ENCODE data around the gene GPT2.
A peak's percentile ranks its signal among the peaks of the same experiment; 100 is the strongest.

The GPT2 gene

DNA sequence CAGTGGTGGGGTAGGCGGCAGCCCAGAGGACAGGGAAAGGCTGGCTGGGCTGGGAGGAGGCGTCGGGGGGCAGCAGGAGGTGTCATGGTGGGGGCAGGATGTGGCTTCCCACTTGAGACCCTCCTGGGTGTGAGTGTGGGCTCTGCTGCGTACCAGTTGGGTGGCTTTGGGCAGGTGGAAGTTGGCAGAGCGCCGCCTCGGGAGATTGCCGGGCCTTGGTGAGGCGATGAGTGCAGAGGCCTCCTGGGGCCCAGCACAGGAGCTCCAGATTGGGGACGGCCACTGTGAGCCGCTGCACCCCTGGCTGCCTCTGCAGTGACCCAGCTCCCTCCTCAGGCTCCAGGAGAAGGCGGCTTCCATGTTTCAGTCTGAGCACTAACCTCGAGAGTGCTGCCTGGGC lies 13.8 kb downstream of the GPT2 start:
- no peak for DNase-seq (ENCODE audit: low read depth in 2 of 2)

DNA sequence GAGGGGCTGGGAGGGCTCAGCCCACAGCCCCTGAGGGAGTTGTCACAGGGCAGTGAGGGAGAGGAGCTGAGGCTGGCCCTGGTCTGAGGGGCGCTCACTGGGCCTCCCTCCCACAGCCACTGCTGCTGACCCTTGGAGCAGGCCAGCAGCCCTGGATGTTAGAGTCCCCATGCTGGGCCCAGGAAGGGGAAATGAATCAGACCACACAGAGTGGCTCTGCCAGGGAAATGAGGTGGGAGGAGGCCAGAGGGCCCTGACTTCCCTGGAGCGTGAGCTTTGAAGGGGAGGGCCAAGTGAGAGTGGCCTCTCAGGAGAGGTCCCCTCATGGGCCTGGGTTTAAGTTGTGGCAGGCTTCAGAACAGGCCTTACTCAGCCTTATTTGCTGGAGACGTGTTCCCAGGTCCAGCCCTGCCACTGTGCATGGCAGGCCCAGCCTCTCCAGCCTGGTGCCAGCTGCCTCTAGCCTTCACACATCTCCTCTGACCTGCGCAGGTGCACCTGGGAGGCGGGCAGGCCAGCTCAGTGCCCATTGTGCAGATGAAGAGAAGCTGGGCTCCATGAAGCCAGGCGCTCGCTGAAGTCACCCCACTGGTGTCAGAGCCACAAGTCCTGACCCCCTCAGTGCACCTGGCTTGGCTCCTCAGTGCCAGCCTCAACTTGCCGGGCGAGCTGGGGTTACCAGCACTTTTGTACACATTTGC lies 15.4 kb downstream of the GPT2 start:
- no peak for DNase-seq (ENCODE audit: low read depth in 2 of 2)

DNA sequence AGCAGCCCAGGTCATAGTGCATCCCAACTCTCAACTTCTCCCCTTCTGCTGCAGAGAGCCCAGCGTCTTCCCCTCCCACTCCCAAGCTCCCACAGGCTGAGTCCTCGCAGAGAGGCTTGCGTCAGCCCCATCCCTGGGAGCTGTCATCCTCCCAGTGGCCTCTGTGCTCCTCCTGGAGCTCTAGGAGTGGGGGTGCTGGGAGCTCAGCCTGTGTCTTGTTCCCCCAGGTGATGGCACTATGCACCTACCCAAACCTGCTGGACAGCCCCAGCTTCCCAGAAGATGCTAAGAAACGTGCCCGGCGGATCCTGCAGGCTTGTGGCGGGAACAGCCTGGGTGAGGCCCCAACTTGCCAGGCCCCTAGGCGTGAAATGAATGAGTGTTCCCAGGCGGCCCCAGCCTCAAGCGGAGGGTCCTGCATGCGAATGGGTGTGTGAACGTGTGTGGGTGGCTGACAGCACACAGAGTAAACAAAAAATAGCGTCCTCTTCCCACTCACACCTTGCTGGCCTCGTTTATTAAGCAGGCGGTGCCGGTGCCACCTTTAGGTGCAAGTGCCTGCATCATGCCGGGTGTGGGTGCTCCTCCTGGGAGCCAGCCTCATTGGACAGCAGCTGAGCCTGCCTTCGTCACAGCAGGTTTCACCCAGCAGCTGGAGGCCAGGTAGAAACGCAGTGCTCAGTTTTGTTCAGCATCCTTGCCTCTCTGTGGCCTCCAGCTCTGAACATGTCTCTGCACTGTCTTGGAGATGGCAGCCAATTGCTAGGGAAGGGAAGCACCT lies 16.5 kb downstream of the GPT2 start:
- DNase-seq (ENCODE audit: low read depth in 2 of 2): no peak

DNA sequence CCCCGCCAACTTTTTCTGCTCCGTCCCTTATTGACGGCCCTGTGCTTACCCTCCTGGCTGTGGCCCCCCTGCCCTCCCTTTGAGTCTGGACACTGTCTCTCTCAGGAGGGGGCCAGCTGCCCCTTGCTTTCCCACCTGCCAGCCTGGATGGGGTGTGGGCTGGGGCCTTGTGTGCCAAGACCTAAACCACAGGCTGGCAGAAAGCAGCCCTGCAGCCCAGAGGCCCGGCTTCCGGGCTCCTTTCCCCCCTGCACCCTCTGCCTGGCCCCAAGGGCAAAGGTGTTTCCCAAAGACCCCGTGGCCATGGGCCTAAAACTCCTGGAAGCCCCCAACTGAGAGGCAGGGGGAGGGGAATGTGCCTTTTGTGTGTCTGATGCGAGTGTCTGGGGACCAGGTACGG lies 17.5 kb downstream of the GPT2 start:
- DNase-seq (ENCODE audit: low read depth in 2 of 2): no peak

DNA sequence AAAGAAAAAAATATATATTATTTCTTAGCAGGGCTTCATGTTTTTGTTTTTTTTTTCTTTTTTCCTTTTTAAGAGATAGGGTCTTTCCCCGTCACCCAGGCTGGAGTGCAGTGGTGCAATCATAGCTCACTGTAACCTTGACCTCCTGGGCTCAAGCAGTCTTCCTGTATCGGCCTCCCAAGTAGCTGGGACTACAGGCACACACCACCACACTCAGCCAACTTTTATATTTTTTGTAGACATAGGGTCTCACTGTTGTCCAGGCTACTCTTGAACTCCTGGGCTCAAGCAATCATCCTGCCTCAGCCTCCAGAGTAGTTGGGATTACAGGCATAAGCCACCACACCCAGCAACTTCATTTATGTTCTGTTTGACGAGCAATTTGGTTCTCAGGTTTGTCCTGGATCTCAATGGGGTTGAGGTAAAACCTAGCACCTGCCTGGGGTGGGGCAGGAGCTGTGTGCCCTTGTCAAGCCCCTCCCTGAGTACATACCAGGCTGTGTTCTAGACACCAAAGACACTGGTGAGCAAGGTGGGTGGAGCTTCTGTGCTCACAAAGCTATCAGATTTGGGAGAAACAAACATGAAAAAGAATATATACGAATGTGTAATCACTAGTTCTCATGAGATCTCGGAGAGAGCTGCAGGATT lies 19.2 kb downstream of the GPT2 start:
- DNase-seq (ENCODE audit: low read depth in 2 of 2): no peak

DNA sequence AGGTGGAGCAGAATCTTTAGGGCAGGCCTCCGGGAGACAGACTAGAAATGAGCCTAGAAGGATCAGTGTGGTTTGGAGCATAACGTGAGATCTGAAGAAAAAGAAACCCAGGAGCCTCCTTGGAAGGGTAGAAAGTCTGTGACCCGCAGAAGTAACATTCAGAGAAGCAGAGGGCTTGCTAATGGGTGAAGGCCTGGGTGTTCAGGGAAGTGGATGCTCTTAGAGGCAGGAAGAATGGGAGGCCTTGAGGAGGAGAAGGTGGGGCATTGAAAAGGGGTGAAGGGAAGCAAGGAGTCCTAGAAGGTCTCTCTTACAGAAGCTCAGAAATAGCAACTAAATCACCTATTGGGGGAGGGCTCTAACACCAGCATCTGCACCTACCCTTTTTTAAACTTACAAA lies 20.3 kb downstream of the GPT2 start:
- no peak for DNase-seq (ENCODE audit: low read depth in 2 of 2)

DNA sequence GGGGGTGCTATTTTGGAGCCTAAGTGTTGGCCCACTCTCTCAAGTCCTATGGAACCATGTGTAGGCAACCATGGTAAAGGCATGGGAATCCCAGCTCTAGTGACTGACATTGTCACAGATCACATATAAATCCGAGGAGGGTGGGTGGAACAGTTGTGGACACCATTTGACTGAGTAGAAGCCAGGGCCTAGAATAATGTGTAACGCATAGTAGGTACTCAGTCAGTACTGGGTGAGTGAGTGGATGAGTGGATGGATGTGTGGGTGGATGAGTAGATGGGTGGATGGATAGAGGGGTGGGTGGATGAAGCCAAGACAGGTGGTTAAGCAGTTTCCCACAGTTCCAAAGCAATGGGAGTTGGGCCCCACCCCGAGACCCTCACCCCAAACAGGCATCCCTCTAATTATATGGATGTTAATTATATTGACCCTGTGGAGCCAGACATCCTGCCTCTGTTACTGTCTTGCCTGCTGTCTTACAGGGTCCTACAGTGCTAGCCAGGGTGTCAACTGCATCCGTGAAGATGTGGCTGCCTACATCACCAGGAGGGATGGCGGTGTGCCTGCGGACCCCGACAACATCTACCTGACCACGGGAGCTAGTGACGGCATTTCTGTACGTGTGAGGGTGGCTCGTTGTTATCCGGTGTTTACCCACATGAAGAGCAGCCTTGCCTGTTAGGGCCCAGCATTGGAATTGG lies 22.3 kb downstream of the GPT2 start:
- DNase-seq (ENCODE audit: low read depth in 2 of 2): no peak

DNA sequence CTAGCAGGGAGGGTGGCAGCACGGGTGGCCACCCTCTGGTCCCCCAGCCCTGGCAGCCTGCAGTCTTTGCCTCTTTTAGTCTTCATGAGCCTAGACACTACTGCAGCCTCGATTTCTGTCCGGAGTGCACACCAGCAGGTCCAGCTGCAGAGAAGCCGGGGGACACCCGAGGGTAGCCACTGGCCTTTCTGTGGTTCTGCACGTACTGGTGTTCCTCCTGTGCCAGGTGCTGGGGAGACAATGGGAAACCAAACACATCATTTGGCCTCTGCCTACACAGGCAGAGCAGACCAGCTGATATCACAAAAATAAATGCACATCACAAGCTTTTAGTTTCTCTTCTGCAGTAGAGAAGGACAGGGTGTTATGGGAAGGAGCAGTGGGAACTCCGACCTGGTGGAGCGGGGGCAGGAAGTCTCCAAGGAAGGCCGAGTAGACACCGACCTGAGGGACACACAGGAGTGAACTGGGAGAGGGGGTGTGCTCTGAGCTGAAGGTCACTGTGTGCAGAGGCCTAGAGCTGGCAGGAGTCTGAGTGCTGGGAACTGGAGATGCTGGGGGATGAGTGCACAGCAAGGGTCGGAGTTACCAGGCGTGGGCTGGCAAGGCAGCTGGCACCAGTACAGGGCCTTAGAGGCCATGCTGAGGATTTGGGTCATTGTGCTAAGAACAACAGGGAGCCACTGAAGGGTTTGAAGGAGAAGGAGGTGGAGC lies 23.1 kb downstream of the GPT2 start:
- DNase-seq (ENCODE audit: low read depth in 2 of 2): no peak

DNA sequence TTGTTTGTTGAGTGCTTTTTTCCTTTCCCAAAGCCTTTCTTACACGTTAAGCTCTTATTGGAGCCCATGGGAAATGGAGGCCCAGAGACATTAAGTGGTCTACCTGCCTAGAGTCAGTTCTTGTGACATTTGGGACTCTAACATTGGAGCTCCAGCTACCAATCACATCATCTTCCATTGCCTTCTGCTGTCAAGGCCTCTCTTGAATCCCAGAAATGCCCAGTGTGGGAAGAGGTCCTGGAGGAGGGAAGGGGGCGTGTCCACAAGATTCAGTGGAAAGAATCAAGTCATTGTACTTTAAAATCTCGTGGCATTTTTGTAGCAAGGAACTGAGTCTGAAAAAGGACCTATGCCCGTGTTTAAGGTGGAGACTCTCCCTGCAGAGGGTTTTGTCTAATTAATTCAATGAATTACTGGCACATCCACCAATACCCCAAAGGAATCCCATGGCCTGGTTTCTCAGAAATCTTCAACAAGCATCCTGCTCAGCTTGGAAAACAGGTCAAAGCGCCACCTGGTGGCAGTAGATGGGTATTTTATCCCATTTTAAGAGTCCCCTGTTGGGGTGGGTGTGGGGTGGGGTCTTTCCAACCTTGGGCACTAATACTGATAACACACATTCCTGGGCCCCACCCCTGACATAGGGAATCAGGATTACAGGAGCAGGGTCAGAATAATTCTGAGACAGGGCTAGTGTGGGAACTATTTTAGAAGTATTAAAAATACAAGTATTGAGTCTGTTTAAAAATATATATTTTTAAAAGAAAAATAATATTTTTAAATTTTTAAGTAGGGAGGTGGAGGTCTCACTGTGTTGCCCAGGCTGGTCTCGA lies 24.6 kb downstream of the GPT2 start:
- peak; percentile 46 to 55 for DNase-seq (ENCODE audit: low read depth in 2 of 2)

DNA sequence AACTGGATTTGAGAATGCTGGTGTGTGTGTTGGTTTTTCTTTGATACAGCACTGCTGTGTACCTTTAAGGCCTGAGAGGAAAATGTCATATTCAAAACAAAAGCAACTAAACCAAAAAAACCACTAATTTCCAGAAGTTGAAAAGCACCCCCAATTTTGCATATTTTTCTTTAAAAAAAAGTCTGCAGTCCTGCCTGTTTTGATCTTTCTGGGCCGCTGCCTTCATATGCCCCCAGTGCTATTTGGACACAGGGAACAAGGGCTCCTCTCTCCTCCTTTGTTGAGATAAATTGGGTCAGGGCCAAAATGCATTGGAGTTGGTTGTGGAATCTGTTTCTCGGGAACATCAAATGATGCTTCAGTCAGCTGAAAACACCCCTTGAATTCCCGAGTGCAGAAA lies 26.9 kb downstream of the GPT2 start:
- no peak for DNase-seq (ENCODE audit: low read depth in 2 of 2)

DNA sequence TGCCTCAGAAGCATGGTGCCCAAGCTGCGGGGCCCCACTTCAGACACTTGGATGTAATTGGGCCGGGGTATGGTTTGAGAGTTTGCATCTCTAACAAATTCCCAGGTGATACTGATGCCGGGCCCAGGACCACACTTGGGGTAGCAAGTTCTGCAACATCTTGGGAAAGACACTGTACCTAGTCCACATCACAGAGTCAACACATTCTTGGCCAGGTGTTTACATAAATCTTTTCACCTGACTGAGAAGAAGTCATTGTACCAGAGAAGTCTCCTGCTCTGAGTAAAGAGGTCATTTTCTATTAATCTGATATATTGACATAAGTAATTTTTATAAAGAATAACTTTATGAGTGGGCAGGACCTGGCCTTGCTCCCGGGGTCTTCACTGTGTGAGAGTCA lies 27.5 kb downstream of the GPT2 start:
- no peak for DNase-seq (ENCODE audit: low read depth in 2 of 2)

DNA sequence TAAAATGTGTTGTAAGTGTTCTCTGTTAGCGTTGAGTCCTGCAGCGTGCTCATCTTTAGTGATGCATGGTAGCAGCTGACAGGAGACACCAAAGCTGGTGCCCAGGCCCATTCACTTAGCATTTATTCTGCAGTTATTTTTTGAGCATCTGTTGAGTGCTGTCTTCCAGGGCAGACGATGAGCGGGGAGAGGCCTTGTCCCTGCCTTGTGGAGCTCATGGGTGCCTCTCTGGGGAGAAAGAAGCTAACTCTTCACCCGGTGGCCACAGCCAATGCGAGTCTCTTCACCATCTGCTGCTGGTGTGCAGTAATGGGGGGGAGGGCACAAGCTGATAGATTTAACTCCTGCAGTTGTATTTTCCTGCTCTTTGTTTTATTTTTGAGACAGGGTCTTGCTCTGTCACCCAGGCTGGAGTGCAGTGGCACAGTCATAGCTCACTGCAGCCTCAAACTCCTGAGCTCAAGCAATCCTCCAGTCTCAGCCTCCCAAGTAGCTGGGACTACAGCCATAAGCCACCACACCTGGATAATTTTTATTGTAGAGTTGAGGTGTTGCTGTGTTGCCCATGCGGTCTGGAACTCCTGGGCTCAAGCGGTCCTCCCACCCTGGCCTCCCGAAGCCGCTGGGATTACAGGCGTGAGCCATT lies 30.5 kb downstream of the GPT2 start:
- no peak for DNase-seq (ENCODE audit: low read depth in 2 of 2)

DNA sequence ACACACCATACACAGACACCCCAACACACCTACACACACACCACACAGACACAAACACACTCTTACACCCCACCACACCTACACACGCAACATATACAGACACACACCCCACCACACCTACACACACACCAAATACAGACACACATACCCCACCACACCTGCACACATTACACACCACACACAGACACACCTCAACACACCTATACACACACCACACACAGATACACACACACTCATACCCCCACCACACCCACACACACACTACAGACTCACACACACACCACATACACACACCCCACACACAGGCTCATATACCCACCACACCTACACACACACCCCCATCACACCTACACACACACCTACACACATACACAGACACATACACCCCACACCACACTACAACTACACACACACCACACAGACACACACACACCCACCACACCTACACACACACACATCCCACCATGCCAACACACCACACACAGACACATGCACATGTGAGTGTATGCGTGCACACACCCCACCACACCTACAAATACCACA lies 31.4 kb downstream of the GPT2 start:
- no peak for DNase-seq (ENCODE audit: low read depth in 2 of 2)

DNA sequence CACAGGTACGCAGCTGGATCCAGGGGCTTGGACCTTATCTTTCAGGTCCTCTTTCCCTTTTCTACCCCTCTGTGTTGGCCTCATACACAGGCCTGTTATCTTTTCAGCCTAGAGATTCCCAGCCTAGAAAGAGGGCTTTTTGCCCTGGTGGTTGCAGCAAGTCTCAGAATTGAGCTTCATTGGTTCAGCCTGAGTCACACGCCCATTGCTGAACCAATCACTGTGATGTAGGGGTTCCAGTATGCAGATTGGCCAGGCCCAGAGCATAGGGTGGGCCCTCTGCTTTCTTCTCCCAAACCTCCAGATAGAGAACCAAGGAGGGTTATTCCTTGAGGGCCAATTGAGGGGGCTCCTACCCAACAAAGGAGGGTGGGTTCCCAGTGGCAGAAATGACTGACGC lies 32.8 kb downstream of the GPT2 start:
- DNase-seq (ENCODE audit: low read depth in 2 of 2): no peak

DNA sequence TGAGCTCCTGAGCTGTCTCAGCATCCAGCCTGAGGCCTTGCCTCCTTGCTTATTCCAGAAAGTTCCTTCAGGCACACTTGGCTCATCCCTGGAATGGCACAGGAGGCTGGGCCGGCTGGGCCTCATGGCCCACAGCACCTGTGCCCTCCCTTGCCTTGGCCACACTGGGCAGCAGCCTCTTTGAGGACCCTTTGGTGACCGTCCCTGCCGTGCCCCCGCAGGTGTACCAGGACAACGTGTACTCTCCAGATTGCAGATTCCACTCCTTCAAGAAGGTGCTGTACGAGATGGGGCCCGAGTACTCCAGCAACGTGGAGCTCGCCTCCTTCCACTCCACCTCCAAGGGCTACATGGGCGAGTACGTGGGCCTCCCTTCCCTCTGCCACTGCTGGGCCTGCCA lies 34.2 kb downstream of the GPT2 start:
- DNase-seq (ENCODE audit: low read depth in 2 of 2): no peak

DNA sequence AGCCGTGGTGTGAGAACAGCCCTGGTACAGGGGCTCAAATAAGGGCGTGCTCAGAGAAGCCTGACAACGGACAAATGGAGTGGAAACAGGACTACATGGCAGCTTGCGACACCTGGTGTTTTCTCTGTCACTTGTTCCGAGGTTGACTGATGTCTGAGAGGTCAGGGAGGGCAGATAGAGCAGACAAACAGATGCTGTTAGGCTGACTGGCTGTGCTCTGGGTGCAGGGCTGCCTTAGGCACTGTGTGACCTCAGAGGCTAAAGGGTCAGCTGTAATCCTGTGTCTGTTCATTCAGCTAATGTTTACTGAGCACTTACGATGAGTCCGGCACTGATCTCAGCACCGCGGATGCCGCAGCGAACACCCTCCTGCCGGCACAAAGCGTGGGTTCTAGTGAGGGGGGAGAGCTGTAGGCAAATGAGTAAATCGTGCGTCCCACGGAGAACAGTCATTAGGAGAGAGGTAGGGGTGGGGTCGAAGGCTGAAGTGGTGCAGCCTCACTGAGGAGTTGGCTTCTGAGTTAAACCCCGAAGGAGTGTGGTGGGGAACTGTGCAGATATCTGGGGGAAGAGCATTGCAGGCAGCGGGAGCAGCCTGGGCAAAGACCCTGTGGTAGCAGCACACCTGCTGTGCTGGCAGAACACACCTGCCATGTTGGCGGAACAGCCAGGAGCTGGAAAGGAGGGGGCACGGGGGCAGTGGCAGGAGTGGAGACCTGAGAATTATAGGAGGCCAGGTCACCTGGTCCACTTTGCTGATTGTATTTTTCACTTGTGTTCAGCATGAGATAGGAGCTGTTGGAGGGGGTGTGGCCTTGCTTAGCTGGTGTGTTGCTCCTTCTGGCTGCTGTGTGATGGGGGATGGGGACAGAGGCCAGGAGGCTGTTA lies 35.0 kb downstream of the GPT2 start:
- DNase-seq (ENCODE audit: low read depth in 2 of 2): no peak

DNA sequence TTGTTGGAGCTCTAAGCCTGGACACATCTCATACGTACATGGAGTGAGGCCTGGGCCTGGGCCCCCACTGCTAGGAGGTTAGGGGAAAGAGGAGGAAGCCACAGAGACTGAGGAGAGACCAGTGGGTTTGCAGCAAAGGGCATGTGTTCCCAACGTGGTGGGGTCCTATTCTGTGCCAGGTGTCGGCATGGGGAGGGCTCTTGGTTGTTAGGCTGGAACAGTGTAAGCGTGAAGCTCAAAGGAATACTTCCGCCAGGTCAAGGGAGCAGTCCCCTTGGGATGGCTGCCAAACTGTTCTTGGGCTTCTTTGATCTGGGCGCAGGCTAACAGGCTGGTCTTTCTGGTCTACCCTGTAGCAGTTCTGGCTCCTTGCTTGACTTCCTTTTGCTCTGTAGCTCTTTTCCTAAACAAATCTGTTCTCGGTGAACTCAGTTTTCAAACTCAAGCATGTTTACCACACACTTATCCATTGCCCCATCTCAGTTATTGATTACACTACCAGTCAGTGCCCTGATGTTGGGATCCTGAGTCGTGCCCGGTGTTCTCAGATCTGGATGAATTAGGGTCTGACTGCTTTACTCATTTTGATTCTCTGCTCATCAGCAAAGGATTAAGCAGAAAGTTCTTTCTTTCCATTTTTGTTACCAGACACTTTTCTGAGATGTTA lies 36.4 kb downstream of the GPT2 start:
- DNase-seq (ENCODE audit: low read depth in 2 of 2): no peak

DNA sequence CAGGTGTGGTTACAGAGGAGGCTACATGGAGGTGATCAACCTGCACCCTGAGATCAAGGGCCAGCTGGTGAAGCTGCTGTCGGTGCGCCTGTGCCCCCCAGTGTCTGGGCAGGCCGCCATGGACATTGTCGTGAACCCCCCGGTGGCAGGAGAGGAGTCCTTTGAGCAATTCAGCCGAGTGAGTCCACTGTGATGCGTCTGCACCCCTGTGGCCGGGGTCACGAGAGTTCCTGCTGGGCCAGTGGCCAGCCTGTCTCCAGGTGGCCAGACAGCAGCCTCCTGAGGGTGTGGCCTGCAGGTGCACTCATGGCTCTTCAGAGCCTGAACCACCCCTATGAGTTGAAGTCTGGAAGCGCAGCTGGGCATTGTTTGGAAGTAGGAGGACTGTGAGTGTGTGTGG lies 38.1 kb downstream of the GPT2 start:
- no peak for DNase-seq (ENCODE audit: low read depth in 2 of 2)
